Endothelial cell of umbilical vein (primary cell): ENCODE data around the gene RAB31. TPM values are rescaled to one million over a fixed set of nuclear protein-coding genes. Genes with fewer than 3 reads are reported as not detected.

Experiments
- BruUV-seq: library from RNA; stranded (reverse); fragments of 400-500 nt; replicated peaks from 2 replicates; lab custom pipeline; 2021; lab: Mats Ljungman, UMichigan
- CTCF ChIA-PET: fragments of 300-600, 350-600 bp; sonication (Branson Sonifier 250); formaldehyde crosslinking; loops from one replicate; lab custom pipeline; 2021; ENCODE audit warnings: antibody characterized with exemption, inconsistent platforms; lab: Charles Lee
- POLR2A ChIA-PET: fragments of 300-600, 350-600 bp; sonication (Branson Sonifier 250); formaldehyde crosslinking; loops from one replicate; lab custom pipeline; 2021; ENCODE audit warnings: antibody characterized with exemption, inconsistent platforms; lab: Charles Lee
- DNase-seq: peaks from one replicate; pipeline ENCODE4 v3.0.0-alpha.2; 2011; ENCODE audit warnings: low read depth, low spot score
- FAIRE-seq: peaks from 2 replicates; lab custom pipeline; 2011; peaks lifted over from hg19 to GRCh38; lab: Jason Lieb, UNC
- H2AFZ ChIP-seq: 2 replicates; pipeline ENCODE4 v1.6.0; 2012; ENCODE audit warnings: low read depth, low read length, control low read depth, inconsistent platforms
- H3K27ac ChIP-seq: 2 replicates; pipeline ENCODE4 v1.5.1; 2011; ENCODE audit warnings: low read depth, mild to moderate bottlenecking, control low read depth, low read length, moderate library complexity; ENCODE audit not compliant: insufficient read depth
- H3K27me3 ChIP-seq, 2 experiments: 2 replicates each; pipeline versions ENCODE4 v1.6.0 to v1.6.1; 2011; ENCODE audit warnings: low read length in 2 of 2, mixed read lengths in 1 of 2; ENCODE audit not compliant: control insufficient read depth in 2 of 2, insufficient read depth in 2 of 2
- H3K36me3 ChIP-seq, 2 experiments: 2 replicates in 1 of 2; 3 replicates in 1 of 2; pipeline ENCODE4 v1.5.1; 2011; ENCODE audit warnings: low read length in 2 of 2, mild to moderate bottlenecking in 1 of 2, moderate library complexity in 1 of 2; ENCODE audit not compliant: control insufficient read depth in 2 of 2, insufficient read depth in 2 of 2; ENCODE audit errors: extremely low read depth in 1 of 2
- H3K4me1 ChIP-seq: 3 replicates; pipeline ENCODE4 v1.5.1; 2011; ENCODE audit warnings: mild to moderate bottlenecking, low read length; ENCODE audit not compliant: control insufficient read depth, insufficient read depth; ENCODE audit errors: extremely low read depth
- H3K4me2 ChIP-seq: 2 replicates; pipeline ENCODE4 v1.6.1; 2011; ENCODE audit warnings: low read length, control low read depth, mixed read lengths; ENCODE audit not compliant: insufficient read depth
- H3K4me3 ChIP-seq, 3 experiments: fragments of 200-600 bp in 1 of 3; sonication (generic), shearing (Covaris generic) in 1 of 3; replicated peaks in 1 of 3; 2 replicates each; pipeline ENCODE4 v1.5.1; 2011 to 2016; ENCODE audit warnings: control low read depth in 3 of 3, low read length in 3 of 3, mild to moderate bottlenecking in 2 of 3, inconsistent platforms in 1 of 3, low read depth in 1 of 3, moderate library complexity in 1 of 3; ENCODE audit not compliant: insufficient read depth in 1 of 3
- H3K79me2 ChIP-seq: 2 replicates; pipeline ENCODE4 v1.6.0; 2012; ENCODE audit warnings: low read length, inconsistent platforms; ENCODE audit not compliant: control insufficient read depth, insufficient read depth
- H3K9ac ChIP-seq: replicated peaks from 2 replicates; pipeline ENCODE3; 2011; ENCODE audit warnings: low read length, control low read depth; ENCODE audit not compliant: insufficient read depth; ENCODE audit errors: extremely low read depth
- H3K9me1 ChIP-seq: replicated peaks from 3 replicates; pipeline ENCODE4 v1.6.0; 2011; ENCODE audit warnings: mild to moderate bottlenecking, low read length; ENCODE audit not compliant: control insufficient read depth, insufficient read depth; ENCODE audit errors: extremely low read depth
- H3K9me3 ChIP-seq: replicated peaks from 2 replicates; pipeline ENCODE4 v1.5.1; 2012; ENCODE audit warnings: low read length, inconsistent platforms; ENCODE audit not compliant: control insufficient read depth, insufficient read depth
- H4K20me1 ChIP-seq: replicated peaks from 2 replicates; pipeline ENCODE3; 2011; ENCODE audit warnings: mild to moderate bottlenecking, low read length; ENCODE audit not compliant: control insufficient read depth, insufficient read depth; ENCODE audit errors: extremely low read depth
- EZH2 ChIP-seq: IDR thresholded peaks from 2 replicates; pipeline ENCODE4 v1.6.1; 2012; ENCODE audit warnings: borderline replicate concordance, low read depth, mild to moderate bottlenecking, moderate library complexity, low read length, inconsistent platforms; ENCODE audit not compliant: severe bottlenecking
- FOS ChIP-seq: IDR thresholded peaks from 2 replicates; pipeline ENCODE4 v1.6.1; 2011; ENCODE audit warnings: mild to moderate bottlenecking, low read length, moderate library complexity, borderline replicate concordance; ENCODE audit not compliant: insufficient read depth
- GATA2 ChIP-seq: IDR thresholded peaks from 2 replicates; pipeline ENCODE4 v1.7.0; 2011; ENCODE audit warnings: low read depth, mild to moderate bottlenecking, moderate library complexity, mixed read lengths, low read length; ENCODE audit not compliant: insufficient read length, insufficient read depth
- JUN ChIP-seq: IDR thresholded peaks from 2 replicates; pipeline ENCODE4 v1.6.1; 2011; ENCODE audit warnings: borderline replicate concordance, low read depth; ENCODE audit not compliant: insufficient read length, insufficient read depth
- MAX ChIP-seq: IDR thresholded peaks from 2 replicates; pipeline ENCODE4 v1.6.1; 2011; ENCODE audit not compliant: insufficient read depth, insufficient read length
- MYC ChIP-seq: IDR thresholded peaks from one replicate; pipeline ENCODE4 v1.6.1; 2011; ENCODE audit warnings: mild to moderate bottlenecking, low read depth, low read length
- POLR2A ChIP-seq: IDR thresholded peaks from 2 replicates; pipeline ENCODE4 v1.6.1; 2012; ENCODE audit warnings: low read depth, mild to moderate bottlenecking, control low read depth, low read length
- POLR2AphosphoS5 ChIP-seq: IDR thresholded peaks from 2 replicates; pipeline ENCODE4 v1.6.1; 2012; ENCODE audit warnings: low read depth, mild to moderate bottlenecking, control low read depth, low read length, moderate library complexity; ENCODE audit not compliant: insufficient read depth
- dilution Hi-C: fragments of 300-500 bp; cut with MboI; formaldehyde crosslinking; loops from one replicate; pipeline ENCODE4 v1.15.0; 2019; ENCODE audit warnings: low sequenced_read_pairs; ENCODE audit not compliant: extremely low pct_ligation_motif_present
- intact Hi-C: fragments of 100-400 bp; cut with micrococcal nuclease; formaldehyde crosslinking; loops from one replicate; pipeline ENCODE4 v1.10.0; 2022
- polyA plus RNA-seq, 4 experiments: library from polyadenylated mRNA; depleted of rRNA in 3 of 4; stranded (reverse) in 3 of 4; unstranded in 1 of 4; fragments of >200 nt; gene quantifications; 2 replicates each; pipeline versions ENCODE4 v1.2.1 to v1.2.3, GENCODE V29; 2011 to 2012; ENCODE audit warnings: missing spikeins in 1 of 4
- total RNA-seq: library from RNA; stranded (reverse); gene quantifications from 2 replicates; pipeline ENCODE4 v1.2.3, GENCODE V29; 2021
- TF ChIP-seq, protein P1 (sequence below), 2 donors: IDR thresholded peaks; 1 replicate in 1 of 2; 2 replicates in 1 of 2; pipeline ENCODE4 v1.5.1; 2011; ENCODE audit warnings: low read length in 2 of 2, mild to moderate bottlenecking in 2 of 2, moderate library complexity in 2 of 2, control low read depth in 1 of 2, inconsistent platforms in 1 of 2, low read depth in 1 of 2; ENCODE audit not compliant: insufficient read depth in 1 of 2; ENCODE audit errors: extremely low read depth in 1 of 2

The RAB31 gene
- total and polyA plus RNA-seq, 2 donors (not counting 3 experiments of a cell fraction or from before 2014, with no cell fraction given): 30.5 TPM

- Histone ChIP-seq H3K4me1 (no peaks in the 10 kb centered on the region), H3K27me3 (no peaks in the 10 kb centered on the region), H3K4me3 (no peak overlapping the region), H3K9me1 (no peaks in the 10 kb centered on the region), H3K4me2 (no peak overlapping the region), H2AFZ (no peak overlapping the region), H3K9me3 (no peaks in the 10 kb centered on the region), H3K79me2 (no peaks in the 10 kb centered on the region), H3K9ac (no peak overlapping the region), H4K20me1 (no peaks in the 10 kb centered on the region), H3K27ac (no peak overlapping the region), H3K36me3 (no peaks in the 10 kb centered on the region)
- ChIA-PET POLR2A (no interaction called here), CTCF (no interaction called here)
- TF ChIP-seq JUN (no peak), FOS (no peak)
- DNase-seq: no peak
- dilution Hi-C loops (no loop called here), intact Hi-C loops (no loop called here)
- no TSS peak for BruUV-seq
- FAIRE-seq: no peak
Observed at GRCh38 chr18:9839853-9840252, 131.8 kb downstream of the RAB31 start.

GRCh38 chr18:9841752-9842151, 133.7 kb downstream of the RAB31 start:
- H3K27ac ChIP-seq: no peak overlapping the region
- no peak for DNase-seq
- dilution Hi-C loops: no loop called here
- TF ChIP-seq, protein P1, sequence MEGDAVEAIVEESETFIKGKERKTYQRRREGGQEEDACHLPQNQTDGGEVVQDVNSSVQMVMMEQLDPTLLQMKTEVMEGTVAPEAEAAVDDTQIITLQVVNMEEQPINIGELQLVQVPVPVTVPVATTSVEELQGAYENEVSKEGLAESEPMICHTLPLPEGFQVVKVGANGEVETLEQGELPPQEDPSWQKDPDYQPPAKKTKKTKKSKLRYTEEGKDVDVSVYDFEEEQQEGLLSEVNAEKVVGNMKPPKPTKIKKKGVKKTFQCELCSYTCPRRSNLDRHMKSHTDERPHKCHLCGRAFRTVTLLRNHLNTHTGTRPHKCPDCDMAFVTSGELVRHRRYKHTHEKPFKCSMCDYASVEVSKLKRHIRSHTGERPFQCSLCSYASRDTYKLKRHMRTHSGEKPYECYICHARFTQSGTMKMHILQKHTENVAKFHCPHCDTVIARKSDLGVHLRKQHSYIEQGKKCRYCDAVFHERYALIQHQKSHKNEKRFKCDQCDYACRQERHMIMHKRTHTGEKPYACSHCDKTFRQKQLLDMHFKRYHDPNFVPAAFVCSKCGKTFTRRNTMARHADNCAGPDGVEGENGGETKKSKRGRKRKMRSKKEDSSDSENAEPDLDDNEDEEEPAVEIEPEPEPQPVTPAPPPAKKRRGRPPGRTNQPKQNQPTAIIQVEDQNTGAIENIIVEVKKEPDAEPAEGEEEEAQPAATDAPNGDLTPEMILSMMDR (IDR thresholded peaks at IDR 0.05; ENCODE audit: extremely low read depth in 1 of 2, insufficient read depth in 1 of 2, low read depth in 1 of 2, low read length in 2 of 2): no peak
- TF ChIP-seq MAX (no peak), JUN (no peak), MYC (no peak), POLR2A (no peak), FOS (no peak), EZH2 (no peak), POLR2AphosphoS5 (no peak), GATA2 (no peak)
- peaks cover 6% of the 10 kb centered on the region for H3K4me1 ChIP-seq
- H3K27me3 ChIP-seq: no peaks in the 10 kb centered on the region
- H3K9ac ChIP-seq: no peak overlapping the region
- H3K79me2 ChIP-seq: no peaks in the 10 kb centered on the region
- no peaks in the 10 kb centered on the region for H4K20me1 ChIP-seq
- FAIRE-seq: no peak
- H3K36me3 ChIP-seq: no peaks in the 10 kb centered on the region
- H2AFZ ChIP-seq: no peak overlapping the region
- ChIA-PET POLR2A (no interaction called here), CTCF (no interaction called here)
- no TSS peak for BruUV-seq
- H3K4me2 ChIP-seq: no peak overlapping the region
- H3K9me1 ChIP-seq: no peaks in the 10 kb centered on the region
- intact Hi-C loops: no loop called here
- H3K9me3 ChIP-seq: no peaks in the 10 kb centered on the region
- H3K4me3 ChIP-seq: no peak overlapping the region
